Kidney tubule cell (primary cell): ENCODE data around the gene UPK1A.
A peak's percentile ranks its signal among the peaks of the same experiment; 100 is the strongest.

ENCODE experiments used
- DNase-seq: peaks from one replicate; pipeline ENCODE4 v3.0.0-alpha.2; 2018; ENCODE audit warnings: low spot score

The UPK1A gene

GRCh38 chr19:35666251-35666913 lies at the start of gene UPK1A:
Gene UPK1A (plus strand): TSS chr19:35666517. CDS start chr19:35666813, 296 bp downstream.
- no peak for DNase-seq

- DNase-seq = no peak
Observed at GRCh38 chr19:35618857-35619256, 47.5 kb upstream of the UPK1A start.

GRCh38 chr19:35619290-35619923 lies 46.9 kb upstream of the UPK1A start:
- DNase-seq = no peak

- DNase-seq = no peak
Observed at GRCh38 chr19:35620001-35620400, 46.3 kb upstream of the UPK1A start.

- no peak for DNase-seq
Observed at GRCh38 chr19:35621708-35622107, 44.6 kb upstream of the UPK1A start.

GRCh38 chr19:35622750-35623149 lies 43.6 kb upstream of the UPK1A start:
- no peak for DNase-seq

GRCh38 chr19:35623327-35624010 lies 42.8 kb upstream of the UPK1A start:
- no peak for DNase-seq

- no peak for DNase-seq
Observed at GRCh38 chr19:35628264-35628564, 38.1 kb upstream of the UPK1A start.

GRCh38 chr19:35628565-35629331 lies 37.6 kb upstream of the UPK1A start, which contains the start of gene RBM42:
Gene RBM42 (plus strand): TSS chr19:35629036. CDS start chr19:35629154, 118 bp downstream.
- DNase-seq = peak; percentile 99

- DNase-seq = no peak
Observed at GRCh38 chr19:35629332-35629633, 37.0 kb upstream of the UPK1A start.

- DNase-seq = no peak
Observed at GRCh38 chr19:35633727-35634440, 32.4 kb upstream of the UPK1A start.

GRCh38 chr19:35636651-35637050 lies 29.7 kb upstream of the UPK1A start:
- no peak for DNase-seq

- no peak for DNase-seq
Observed at GRCh38 chr19:35637165-35637564, 29.2 kb upstream of the UPK1A start.

GRCh38 chr19:35639321-35639639 lies 27.0 kb upstream of the UPK1A start:
- no peak for DNase-seq

- DNase-seq = no peak
Observed at GRCh38 chr19:35639863-35640262, 26.5 kb upstream of the UPK1A start.

GRCh38 chr19:35641515-35642151 lies 24.7 kb upstream of the UPK1A start, which contains the start of gene ETV2:
Gene ETV2 (plus strand): TSS chr19:35641745. CDS start chr19:35642461, 716 bp downstream.
- DNase-seq = no peak

GRCh38 chr19:35642312-35642711 lies 24.0 kb upstream of the UPK1A start:
- DNase-seq = no peak

- no peak for DNase-seq
Observed at GRCh38 chr19:35642798-35643254, 23.5 kb upstream of the UPK1A start.

- DNase-seq = peak; percentile 77
Observed at GRCh38 chr19:35643255-35644205, 22.8 kb upstream of the UPK1A start.

GRCh38 chr19:35644206-35644986 lies 21.9 kb upstream of the UPK1A start:
- peak; percentile 93 for DNase-seq
